ENCODE measurements around the gene NDUFB3. TPM values are rescaled to one million over a fixed set of nuclear protein-coding genes. Genes with fewer than 3 reads are reported as not detected.
"Not testable (repeated sequence)": the region's sequence is repeated elsewhere in the genome, so short reads cannot be mapped to it uniquely, and the experiment has no call there.

The NDUFB3 gene
- total and polyA plus RNA-seq, 2 experiments from 2014 or later, result 34.3 to 230 TPM

- Histone ChIP-seq H3K9me2 (ENCODE audit: insufficient read depth) (no peaks in the 10 kb centered on the region), H3K36me3 (ENCODE audit: insufficient read depth) (no peaks in the 10 kb centered on the region), H3F3A (replicated peaks; ENCODE audit: low read depth) (peaks cover 7% of the 10 kb centered on the region; the same call in 1 of the 2 replicates), H3K27me3 (ENCODE audit: insufficient read depth) (no peaks in the 10 kb centered on the region), H3K27ac (ENCODE audit: low read depth) (peak within 1 kb of the TSS; percentile 73), H2AFZ (peak within 1 kb of the TSS; percentile 99), H3K79me2 (replicated peaks; ENCODE audit: insufficient read depth) (peaks cover 6% of the 10 kb centered on the region; the same call in 1 of the 2 replicates), H3K4me2 (peak within 1 kb of the TSS; percentile 98), H4K20me1 (replicated peaks; ENCODE audit: insufficient read depth) (no peaks in the 10 kb centered on the region), H3K4me3 (peak within 1 kb of the TSS; percentile 93), H3K4me1 (ENCODE audit: insufficient read depth) (peaks cover 24% of the 10 kb centered on the region)
- Mint-ChIP-seq H3K36me3 (ENCODE audit: low read depth) (peaks cover 7% of the 10 kb centered on the region; the same call in 1 of the 3 replicates), H3K27me3 (ENCODE audit: insufficient read depth, low read depth, poor library complexity) (peaks cover 18% of the 10 kb centered on the region), H3K4me3 (peak within 1 kb of the TSS; percentile 84), H3K4me1 (peaks cover 35% of the 10 kb centered on the region), H3K27ac (peak within 1 kb of the TSS; percentile 95), H3K9me3 (peaks cover 13% of the 10 kb centered on the region)
- DNase-seq (ENCODE audit: low spot score) (peak; percentile 72), ATAC-seq (peak; percentile 68)
- peak; percentile 24; the same call in 1 of the 2 replicates for TF ChIP-seq POLR2AphosphoS5 (IDR thresholded peaks at IDR 0.05; ENCODE audit: low read depth)
- no peak for TF ChIP-seq NANOG (IDR thresholded peaks at IDR 0.05; ENCODE audit: borderline replicate concordance)
- 0 out of 2 replicates have a peak, but pooled peaks have one; percentile 14 for TF ChIP-seq ETS1 (IDR thresholded peaks at IDR 0.05)
Observed at GRCh38 chr2:201116115-201116958, 44.5 kb downstream of the NDUFB3 start, which contains the start of gene CFLAR. CFLAR (plus strand) TSS chr2:201116164; CDS start chr2:201129866, 13,702 bp downstream.

- Histone ChIP-seq H3K79me2 (replicated peaks; ENCODE audit: insufficient read depth) (peaks cover 8% of the 10 kb centered on the region; the same call in 1 of the 2 replicates), H4K20me1 (replicated peaks; ENCODE audit: insufficient read depth) (no peaks in the 10 kb centered on the region), H3F3A (replicated peaks; ENCODE audit: low read depth) (peaks cover 7% of the 10 kb centered on the region; the same call in 1 of the 2 replicates), H3K27ac (ENCODE audit: low read depth) (peak overlapping the region; percentile 73), H3K36me3 (ENCODE audit: insufficient read depth) (no peaks in the 10 kb centered on the region), H3K4me1 (ENCODE audit: insufficient read depth) (peaks cover 24% of the 10 kb centered on the region), H3K4me2 (peak overlapping the region; percentile 98), H3K9me2 (ENCODE audit: insufficient read depth) (no peaks in the 10 kb centered on the region), H3K27me3 (ENCODE audit: insufficient read depth) (no peaks in the 10 kb centered on the region), H3K4me3 (peak overlapping the region; percentile 93), H2AFZ (peak overlapping the region; percentile 99; the same call in 1 of the 2 replicates)
- Mint-ChIP-seq H3K36me3 (ENCODE audit: low read depth) (peaks cover 7% of the 10 kb centered on the region; the same call in 1 of the 3 replicates), H3K27ac (peak overlapping the region; percentile 95), H3K9me3 (peaks cover 13% of the 10 kb centered on the region), H3K4me3 (peak overlapping the region; percentile 84), H3K4me1 (peaks cover 35% of the 10 kb centered on the region), H3K27me3 (ENCODE audit: insufficient read depth, low read depth, poor library complexity) (peaks cover 18% of the 10 kb centered on the region)
- TF ChIP-seq EZH2 (IDR thresholded peaks at IDR 0.05; ENCODE audit: low read depth, unreplicated experiment) (no peak), CTCF (conservative IDR thresholded peaks at IDR 0.05; ENCODE audit: low read depth in 2 of 2) (peak in 1 of 2 experiments; percentile 39; a peak in 2 of 4 replicates), REST (IDR thresholded peaks at IDR 0.05; ENCODE audit: unreplicated experiment) (no peak), ZNF331 (CRISPR knock-in tag; IDR thresholded peaks at IDR 0.05; ENCODE audit: low read depth) (no peak)
- ATAC-seq (peak; percentile 2; the same call in 2 of the 3 replicates), DNase-seq (ENCODE audit: low spot score) (peak; percentile 58)
Observed at GRCh38 chr2:201116959-201117734, 45.3 kb downstream of the NDUFB3 start.

- peaks cover 35% of the 10 kb centered on the region for H3K4me1 Mint-ChIP-seq
- not testable (repeated sequence) for H3K27me3 ChIP-seq (ENCODE audit: insufficient read depth); H3F3A ChIP-seq (replicated peaks; ENCODE audit: low read depth); H3K36me3 Mint-ChIP-seq (ENCODE audit: low read depth); DNase-seq (ENCODE audit: low spot score); H3K79me2 ChIP-seq (replicated peaks; ENCODE audit: insufficient read depth); ATAC-seq; H3K36me3 ChIP-seq (ENCODE audit: insufficient read depth); H4K20me1 ChIP-seq (replicated peaks; ENCODE audit: insufficient read depth); H3K27ac Mint-ChIP-seq; H3K9me2 ChIP-seq (ENCODE audit: insufficient read depth); H2AFZ ChIP-seq
- peak overlapping the region; percentile 84 for H3K4me3 Mint-ChIP-seq
- Histone ChIP-seq H3K4me2 (peak overlapping the region; percentile 98), H3K4me1 (ENCODE audit: insufficient read depth) (peaks cover 24% of the 10 kb centered on the region), H3K4me3 (peak overlapping the region; percentile 93), H3K27ac (ENCODE audit: low read depth) (peak overlapping the region; percentile 73)
- H3K9me3 Mint-ChIP-seq, result peaks cover 13% of the 10 kb centered on the region
- peaks cover 18% of the 10 kb centered on the region for H3K27me3 Mint-ChIP-seq (ENCODE audit: insufficient read depth, low read depth, poor library complexity)
Observed at GRCh38 chr2:201117735-201118094, 45.9 kb downstream of the NDUFB3 start.

Measured in GM23338 (cell line).